ENCODE data around the gene ZNF630.
"Not testable (repeated sequence)": the region's sequence is repeated elsewhere in the genome, so short reads cannot be mapped to it uniquely, and the experiment has no call there.

The ZNF630 gene

DNA sequence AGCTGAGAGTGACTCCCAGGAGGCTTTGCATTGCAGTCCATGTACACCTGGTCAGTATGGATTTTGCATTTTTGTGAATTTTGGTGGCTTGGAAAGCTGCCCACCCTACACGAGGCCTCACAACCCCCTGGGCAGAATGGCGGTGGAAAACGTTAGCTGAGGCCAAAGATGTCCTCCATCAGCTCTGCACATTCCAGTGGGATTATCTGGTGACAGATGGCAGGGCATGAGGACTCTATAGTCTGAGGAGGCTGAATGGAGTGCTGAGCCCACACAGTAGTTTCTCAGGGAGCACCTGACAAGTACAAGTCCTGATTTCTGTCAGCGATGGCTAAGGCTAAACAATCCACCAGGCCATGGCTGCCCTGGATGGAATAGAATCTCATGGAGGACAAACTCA, 43.9 kb downstream of the ZNF630 start:
- DNase-seq = peak; percentile 22

GRCh38 chrX:48025561-48025960, 45.9 kb downstream of the ZNF630 start:
- peak; percentile 11 for DNase-seq

DNA sequence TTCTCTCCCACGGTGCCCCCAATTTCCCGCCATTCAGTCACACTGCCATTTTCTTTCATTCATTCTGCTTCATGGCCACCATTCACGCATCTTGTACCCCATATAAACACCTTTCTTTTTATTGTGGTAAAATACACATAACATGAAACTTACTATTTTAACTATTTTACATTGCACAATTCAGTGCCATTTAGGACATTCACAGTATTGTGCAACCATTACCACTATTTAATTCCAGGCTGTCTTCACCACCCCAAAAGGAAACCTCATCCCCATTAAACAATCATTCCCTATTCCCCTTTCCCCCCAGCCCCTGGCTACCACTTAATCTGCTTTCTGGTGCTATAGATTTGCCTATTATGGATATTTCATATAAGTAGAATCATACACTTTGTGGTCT, 48.7 kb downstream of the ZNF630 start:
- no peak for DNase-seq

GRCh38 chrX:48022100-48022499, 49.3 kb downstream of the ZNF630 start:
- DNase-seq = no peak

GRCh38 chrX:48021026-48021900, 50.2 kb downstream of the ZNF630 start:
- peak; percentile 51 for DNase-seq

DNA sequence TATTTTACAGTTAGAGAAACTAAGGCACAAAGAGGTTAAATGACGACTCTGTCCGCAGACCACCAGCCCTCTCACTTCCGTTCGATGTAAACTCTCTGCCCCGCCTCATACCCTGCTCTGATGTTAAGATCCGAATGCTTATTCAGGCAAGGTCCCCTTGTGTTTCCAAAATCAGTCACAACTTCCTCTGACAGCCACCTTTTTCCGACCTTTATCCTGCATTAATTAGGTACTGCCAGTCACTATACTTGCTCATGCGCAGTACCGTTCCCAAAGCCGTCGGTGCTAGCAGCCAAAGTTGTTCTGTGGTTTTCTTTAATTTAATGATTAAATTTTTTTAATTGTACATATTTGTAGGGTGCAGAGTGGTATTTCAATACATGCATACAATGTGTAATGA, 51.0 kb downstream of the ZNF630 start:
- not testable (repeated sequence) for DNase-seq

DNA sequence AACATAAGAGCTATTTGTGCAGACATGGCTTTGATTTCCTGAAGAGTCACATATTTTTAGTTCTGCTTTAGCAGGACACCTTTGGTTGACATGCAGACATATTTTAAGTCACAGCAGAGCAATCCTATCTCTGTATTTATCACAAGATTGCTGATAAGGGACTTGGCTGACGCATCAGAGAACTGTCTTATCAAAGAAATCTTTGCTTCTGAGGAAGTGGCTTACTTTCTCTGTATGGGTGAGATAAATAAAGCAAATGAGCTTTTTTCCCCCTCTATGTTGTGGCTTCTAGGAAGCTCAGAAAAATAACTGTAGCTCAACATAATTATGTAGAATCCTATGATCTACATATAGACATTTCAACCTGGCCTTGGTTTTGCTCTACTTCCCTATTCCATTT, 51.5 kb downstream of the ZNF630 start:
- DNase-seq = not testable (repeated sequence)

DNA sequence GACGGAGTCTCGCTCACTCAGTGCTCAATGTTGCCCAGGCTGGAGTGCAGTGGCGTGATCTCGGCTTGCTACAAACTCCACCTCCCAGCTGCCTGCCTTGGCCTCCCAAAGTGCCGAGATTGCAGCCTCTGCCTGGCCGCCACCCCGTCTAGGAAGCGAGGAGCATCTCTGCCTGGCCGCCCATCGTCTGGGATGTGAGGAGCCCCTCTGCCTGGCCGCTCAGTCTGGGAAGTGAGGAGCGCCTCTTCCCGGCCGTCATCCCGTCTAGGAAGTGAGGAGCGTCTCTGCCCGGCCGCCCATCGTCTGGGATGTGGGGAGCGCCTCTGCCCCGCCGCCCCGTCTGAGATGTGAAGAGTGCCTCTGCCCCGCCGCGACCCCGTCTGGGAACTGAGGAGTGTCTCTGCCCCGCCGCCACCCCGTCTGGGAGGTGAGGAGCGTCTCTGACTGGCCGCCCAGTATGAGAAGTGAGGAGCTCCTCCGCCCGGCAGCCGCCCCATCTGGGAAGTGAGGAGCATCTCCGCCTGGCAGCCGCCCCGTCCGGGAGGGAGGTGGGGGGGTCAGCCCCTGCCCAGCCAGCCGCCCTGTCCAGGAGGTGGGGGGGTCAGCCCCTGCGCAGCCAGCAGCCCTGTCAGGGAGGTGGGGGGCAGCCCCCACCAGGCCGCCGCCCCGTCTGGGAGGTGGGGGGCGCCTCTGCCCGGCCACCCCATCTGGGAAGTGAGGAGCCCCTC, 54.7 kb downstream of the ZNF630 start:
- DNase-seq = not testable (repeated sequence)

- not testable (repeated sequence) for DNase-seq
These were observed 61.9 kb downstream of the ZNF630 start for GRCh38 chrX:48009445-48009960.

Data from NCI-H524 treated with DMSO at 0.1 percent for 48 hours (cell line).